Astrocyte (in vitro differentiated cells and primary cell): ENCODE results near the gene PLXNC1.

Experiments
- EZH2 ChIP-seq: IDR thresholded peaks from 2 replicates; pipeline ENCODE4 v1.6.1; 2012; ENCODE audit warnings: mild to moderate bottlenecking, low read length, inconsistent platforms; ENCODE audit not compliant: insufficient read depth
- TF ChIP-seq, protein P1 (sequence below): IDR thresholded peaks from 2 replicates; pipeline ENCODE4 v1.5.1; 2011; ENCODE audit warnings: low read depth, mild to moderate bottlenecking, inconsistent platforms, low read length, moderate library complexity; ENCODE audit not compliant: insufficient read depth

DNA sequence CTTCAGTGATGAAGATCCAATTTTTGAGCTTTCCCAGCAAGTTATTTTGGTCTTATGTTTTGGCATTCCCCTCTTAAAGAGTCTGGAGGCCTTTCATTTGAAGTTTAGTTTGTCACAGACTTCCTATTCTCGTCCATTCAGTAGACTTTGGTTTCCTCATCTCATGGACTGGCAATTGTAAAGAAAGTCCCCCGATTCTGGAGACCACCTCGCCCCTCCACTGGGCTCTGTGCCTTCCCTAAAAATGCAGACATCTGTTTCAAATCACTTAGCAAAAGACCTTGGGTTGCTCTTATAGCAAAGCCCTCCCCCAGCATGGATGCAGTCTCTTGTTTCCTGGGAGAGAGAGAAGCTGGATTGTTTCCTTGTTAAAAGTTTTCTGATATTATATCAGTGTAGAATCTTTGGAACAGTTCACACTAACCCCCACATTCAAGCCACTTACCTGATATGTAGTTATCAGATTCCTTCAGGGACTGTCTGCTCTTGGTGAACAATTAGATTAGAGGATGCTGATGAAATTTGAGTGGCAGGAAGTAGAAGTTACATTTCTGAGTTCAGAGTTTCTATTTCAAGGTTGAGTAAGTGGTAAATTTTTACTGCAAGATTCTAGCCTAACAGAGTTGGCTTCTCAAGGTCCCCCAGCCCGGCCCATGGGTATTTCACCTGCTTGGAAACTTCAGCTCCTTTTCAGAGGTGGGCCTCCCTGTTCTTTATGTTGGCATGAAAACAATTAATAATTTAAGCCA lies 56.3 kb downstream of the PLXNC1 start:
- TF ChIP-seq EZH2: no peak
- TF ChIP-seq, protein P1, sequence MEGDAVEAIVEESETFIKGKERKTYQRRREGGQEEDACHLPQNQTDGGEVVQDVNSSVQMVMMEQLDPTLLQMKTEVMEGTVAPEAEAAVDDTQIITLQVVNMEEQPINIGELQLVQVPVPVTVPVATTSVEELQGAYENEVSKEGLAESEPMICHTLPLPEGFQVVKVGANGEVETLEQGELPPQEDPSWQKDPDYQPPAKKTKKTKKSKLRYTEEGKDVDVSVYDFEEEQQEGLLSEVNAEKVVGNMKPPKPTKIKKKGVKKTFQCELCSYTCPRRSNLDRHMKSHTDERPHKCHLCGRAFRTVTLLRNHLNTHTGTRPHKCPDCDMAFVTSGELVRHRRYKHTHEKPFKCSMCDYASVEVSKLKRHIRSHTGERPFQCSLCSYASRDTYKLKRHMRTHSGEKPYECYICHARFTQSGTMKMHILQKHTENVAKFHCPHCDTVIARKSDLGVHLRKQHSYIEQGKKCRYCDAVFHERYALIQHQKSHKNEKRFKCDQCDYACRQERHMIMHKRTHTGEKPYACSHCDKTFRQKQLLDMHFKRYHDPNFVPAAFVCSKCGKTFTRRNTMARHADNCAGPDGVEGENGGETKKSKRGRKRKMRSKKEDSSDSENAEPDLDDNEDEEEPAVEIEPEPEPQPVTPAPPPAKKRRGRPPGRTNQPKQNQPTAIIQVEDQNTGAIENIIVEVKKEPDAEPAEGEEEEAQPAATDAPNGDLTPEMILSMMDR: no peak
